ENCODE measurements around the gene NBL1.

The NBL1 gene

DNA sequence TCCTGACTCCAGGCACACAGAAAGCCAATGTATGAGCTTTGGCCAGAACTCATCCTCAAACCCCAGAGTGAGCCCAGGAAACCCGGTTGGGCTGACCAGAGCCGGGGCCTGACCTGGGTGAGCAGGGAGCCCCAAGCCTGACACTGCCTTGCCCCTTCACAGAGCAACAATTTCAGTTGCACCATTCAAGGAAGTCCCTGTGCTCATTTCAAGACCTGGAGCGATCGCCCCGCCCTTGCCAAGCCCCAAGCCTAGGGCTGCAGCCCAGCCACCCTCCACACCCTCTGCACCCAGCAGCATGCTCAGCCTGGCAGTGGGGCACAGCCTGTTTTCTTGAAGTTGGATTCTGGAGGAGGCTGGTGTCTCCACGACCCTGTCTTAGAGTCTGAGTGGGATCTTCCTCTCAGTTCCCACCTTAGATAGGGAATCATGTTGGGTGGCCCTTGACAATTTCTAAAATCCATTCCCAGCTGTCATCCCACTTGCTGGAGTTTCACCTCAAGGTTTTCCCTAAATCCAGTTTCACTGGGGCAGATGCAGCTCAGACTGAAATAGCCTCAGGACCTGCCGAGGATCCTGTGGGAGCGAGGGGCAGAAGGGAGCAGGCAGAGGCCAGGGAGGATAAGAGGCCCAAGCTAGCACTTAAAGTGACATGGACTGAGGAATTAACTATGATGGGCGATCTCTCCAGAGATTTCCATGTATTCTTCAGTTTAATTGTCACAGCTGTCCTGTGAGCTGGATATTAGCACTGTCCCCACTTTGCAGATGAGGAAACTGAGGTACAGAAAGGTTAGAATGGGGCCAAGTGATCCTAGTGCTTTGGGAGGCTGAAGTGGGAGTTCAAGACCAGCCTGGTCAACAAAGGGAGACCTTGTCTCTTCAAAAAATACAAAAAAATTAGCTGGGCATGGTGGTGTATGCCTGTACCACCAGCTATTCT, 2.5 kb downstream of the NBL1 start:
- DNase-seq, result no peak

DNA sequence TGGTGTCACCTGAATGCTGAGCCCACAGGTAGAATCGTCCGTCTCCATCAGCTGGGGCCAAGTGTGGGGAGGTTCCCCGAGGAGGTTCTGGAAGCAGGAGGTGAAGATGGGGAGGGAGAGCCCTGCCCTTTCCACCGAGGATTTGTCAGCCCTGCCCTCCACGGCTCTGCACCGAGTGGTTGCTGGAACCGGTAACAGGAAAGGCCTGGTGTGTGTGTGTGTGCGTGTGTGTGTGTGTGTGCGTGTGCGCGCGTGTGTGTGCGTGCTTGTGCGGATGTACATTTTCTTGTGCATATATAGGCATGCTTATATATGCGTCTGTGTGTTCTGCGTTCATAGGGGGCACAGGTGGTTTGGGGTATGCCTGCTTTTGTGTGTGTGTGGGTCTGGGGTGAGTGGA, 3.5 kb downstream of the NBL1 start:
- DNase-seq, result no peak

DNA sequence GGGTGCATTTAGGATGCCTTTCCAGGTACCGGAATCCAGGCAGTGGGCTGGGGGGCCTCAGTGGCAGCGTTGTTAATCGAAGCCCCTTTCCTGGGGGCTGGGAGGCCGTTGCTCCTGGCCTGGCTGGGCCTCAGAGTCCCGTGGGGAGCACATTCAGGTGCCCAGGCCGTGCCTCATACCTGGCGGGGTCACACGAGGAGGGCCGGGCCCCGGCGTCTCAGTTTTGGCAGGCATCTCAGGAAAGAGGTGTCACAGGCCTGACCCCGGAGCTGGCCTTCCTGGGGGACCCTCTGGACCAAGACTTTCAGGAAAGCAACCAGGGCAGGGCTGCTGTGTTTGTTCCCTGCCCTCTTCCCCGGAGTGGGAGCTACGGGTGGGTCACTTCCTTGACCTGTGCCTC, 4.1 kb downstream of the NBL1 start:
- no peak for DNase-seq

DNA sequence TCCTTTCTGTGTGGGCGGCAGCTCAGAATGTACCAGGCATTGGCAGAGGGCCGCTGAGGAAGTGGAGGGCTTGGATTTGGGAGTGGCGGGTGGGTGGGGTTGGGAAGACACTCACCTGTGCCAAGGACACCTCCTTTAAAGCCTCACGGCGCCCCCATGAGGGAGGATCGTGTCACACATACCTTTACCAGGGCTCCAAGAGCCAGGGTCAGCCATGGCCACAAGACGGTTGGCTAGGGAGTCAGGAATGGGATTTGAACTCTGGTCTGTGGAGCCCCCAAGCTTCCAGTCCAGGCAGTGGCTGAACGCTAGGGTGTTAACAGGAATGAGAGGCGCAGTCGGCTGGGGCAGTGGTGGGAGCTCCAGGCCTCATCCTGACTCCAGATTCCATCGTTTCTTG, 4.6 kb downstream of the NBL1 start:
- no peak for DNase-seq

DNA sequence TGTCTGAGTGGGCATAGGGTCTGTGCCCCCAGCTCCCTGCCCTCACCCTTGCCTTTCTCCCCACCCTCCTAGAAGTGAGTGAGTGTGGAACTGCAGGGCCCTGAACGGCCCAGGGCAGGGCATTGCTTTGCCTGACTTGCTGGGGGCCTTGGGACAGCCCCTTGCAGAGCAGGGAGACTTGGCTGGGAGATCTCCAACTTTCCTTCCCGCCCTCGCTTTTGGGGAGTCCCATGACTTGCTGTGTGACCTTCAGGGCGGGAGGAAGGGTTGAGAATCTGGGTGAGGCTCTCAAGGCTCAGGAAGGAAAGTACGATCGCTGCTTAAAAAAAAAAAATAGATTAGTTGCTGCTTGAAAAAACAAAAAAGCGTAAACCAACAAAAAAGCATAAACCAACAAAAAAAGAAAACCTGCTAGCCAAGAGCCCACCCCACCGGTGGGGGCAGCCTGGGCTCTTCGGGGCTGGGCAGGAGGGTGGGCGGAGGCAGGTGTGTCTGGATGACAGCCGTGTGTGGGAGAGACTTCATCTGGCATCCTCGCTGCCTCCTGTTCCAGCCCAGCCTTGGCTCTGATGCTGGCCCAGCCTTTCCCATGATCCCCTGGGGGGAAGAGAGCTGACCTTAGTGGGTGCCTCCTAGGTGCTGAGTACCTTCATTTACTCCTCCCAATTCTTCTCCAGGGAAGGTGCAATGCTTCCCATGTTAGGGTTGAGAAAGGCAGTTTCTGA, 6.5 kb downstream of the NBL1 start:
- no peak for DNase-seq

DNA sequence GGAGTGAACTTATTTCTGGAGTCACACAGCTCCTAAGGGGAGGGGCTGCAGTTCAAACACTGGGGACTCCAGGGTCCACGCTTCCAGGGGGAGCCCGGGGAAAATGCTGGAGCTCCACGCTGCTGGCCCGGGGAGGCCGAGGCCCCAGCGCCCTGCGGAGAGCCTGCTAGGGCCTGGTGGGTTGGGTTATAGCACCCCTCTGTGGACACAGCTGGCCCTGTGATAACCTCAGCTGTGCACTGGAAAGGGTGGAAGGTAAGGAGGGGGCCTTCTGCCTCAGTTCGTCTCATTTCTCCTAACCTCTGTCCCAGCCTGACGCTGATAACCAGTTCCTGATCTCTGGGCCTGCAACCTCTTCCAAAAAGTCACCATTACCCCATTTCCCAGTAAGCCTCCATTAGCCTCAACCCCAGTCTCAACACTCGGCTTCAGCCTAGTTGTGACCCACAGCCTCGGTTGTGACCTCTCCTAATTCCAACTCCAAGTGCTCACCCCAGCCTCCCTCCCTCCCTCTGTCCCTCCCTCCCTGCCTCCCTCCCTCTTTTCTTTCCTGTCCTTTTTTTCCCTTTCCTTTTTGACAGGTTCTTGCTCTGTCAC, 7.1 kb downstream of the NBL1 start:
- no peak for DNase-seq

DNA sequence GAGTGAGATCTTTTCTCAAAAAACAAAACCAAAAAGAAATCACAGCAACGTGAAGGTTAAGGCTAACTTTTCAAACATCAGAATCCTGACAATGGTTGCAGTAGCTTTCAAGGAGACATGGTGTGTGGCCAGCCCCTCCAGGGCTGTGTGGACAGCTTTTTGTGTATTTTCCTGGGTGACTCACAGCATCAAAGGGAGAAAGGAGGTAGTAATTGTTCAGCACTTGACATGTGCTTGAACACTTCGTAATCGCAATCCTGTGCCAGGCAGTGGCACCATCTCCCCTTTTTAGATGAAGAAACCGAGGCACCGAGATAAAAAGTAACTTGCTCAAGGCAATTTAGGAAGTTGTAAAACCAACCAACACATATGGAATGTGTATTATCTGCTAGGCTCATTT, 10.3 kb downstream of the NBL1 start:
- no peak for DNase-seq

DNA sequence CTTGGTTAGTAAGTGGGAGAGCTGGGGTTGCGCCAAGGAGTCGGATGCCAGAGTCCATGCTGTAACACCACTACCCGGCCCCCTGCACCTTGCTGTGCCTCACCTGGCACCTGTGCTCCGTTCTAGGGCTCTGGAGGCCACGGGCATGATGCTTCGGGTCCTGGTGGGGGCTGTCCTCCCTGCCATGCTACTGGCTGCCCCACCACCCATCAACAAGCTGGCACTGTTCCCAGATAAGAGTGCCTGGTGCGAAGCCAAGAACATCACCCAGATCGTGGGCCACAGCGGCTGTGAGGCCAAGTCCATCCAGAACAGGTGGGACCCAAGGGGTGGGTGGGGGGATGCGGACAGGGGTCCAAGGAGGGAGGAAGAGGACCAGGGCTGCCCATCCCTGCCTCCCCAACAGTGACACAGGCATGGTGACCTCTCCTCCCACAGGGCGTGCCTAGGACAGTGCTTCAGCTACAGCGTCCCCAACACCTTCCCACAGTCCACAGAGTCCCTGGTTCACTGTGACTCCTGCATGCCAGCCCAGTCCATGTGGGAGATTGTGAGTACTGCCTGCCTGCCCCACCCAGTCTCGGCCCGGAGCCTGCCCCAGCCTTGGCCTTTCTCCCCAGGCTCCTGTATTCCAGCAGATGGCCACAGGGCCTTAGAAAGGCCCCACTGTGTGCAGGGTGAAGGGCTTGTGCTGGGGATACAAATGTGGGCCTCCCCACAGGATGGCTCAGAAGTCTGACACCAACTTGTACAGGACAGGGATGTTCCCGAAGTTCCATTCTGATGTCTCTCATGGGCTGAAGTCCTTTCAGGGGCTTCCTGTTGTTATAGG, 11.0 kb downstream of the NBL1 start:
- DNase-seq, result no peak

DNA sequence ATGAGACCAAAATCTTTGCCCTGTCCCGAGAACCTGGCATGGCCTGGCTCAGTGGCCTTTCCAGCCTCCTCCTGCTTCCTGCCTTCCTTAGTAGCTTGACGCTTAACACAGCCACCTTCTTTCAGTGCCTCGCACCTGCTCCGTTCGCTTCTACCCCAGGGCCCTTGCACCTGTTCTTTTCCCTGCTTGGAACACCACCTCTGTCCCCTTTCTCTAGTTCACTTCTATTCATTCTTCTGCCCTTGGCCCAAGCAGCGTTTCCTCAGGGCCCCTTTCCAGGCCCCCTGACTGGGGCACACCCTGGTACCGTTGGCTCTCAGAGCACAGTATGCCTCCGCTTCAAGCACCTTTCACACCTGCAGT, 11.6 kb downstream of the NBL1 start:
- DNase-seq, result no peak

DNA sequence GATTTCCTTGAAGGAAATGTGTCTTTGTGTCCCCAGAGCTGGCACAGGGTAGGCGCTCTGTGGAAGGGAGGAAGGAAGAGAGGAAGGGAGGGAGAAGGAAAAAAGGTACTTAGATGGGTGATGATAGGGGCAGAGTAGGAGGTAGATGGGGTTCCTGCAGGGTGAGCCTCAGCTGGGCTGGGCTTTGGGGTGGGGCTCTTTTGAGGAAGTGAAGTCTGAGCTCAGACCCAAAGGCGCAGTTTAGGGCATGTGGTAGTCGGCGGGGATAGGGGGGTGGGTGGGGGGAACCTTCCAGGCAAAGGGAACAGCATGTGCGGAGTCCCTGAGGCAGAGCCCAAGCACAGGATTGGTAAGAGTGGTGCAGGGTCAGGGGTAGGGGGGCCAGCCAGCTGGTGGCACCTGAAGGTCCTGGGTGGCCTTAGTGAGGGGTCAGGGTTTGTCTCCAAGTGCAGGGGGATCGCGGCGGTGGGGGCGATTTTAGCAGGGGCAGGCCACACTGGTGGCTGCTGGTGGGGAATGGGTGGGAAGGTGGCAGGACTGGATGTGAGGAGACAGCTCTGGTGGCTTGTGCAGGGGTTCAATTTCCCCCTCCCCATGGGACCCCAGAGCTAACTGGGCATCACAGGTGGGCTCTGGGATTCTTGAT, 12.1 kb downstream of the NBL1 start:
- DNase-seq, result no peak

DNA sequence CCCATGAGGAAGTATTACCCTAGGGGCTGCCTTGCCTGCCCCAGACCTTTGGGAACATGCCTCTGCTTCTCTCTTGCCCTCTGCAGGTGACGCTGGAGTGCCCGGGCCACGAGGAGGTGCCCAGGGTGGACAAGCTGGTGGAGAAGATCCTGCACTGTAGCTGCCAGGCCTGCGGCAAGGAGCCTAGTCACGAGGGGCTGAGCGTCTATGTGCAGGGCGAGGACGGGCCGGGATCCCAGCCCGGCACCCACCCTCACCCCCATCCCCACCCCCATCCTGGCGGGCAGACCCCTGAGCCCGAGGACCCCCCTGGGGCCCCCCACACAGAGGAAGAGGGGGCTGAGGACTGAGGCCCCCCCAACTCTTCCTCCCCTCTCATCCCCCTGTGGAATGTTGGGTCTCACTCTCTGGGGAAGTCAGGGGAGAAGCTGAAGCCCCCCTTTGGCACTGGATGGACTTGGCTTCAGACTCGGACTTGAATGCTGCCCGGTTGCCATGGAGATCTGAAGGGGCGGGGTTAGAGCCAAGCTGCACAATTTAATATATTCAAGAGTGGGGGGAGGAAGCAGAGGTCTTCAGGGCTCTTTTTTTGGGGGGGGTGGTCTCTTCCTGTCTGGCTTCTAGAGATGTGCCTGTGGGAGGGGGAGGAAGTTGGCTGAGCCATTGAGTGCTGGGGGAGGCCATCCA, 12.8 kb downstream of the NBL1 start:
- DNase-seq, result no peak

DNA sequence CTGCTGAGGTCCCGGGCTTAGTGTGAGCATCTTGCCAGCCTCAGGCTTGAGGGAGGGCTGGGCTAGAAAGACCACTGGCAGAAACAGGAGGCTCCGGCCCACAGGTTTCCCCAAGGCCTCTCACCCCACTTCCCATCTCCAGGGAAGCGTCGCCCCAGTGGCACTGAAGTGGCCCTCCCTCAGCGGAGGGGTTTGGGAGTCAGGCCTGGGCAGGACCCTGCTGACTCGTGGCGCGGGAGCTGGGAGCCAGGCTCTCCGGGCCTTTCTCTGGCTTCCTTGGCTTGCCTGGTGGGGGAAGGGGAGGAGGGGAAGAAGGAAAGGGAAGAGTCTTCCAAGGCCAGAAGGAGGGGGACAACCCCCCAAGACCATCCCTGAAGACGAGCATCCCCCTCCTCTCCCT, 13.4 kb downstream of the NBL1 start:
- no peak for DNase-seq

DNA sequence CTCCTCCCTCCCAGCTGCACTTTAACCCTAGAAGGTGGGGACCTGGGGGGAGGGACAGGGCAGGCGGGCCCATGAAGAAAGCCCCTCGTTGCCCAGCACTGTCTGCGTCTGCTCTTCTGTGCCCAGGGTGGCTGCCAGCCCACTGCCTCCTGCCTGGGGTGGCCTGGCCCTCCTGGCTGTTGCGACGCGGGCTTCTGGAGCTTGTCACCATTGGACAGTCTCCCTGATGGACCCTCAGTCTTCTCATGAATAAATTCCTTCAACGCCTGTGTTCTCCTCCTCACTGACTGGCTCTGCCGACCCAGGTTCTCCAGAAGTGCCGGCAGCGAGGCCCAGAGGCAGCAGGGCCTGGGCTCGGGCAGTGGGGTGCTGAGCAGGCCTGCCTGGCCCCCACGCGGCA, 14.1 kb downstream of the NBL1 start:
- DNase-seq, result no peak

DNA sequence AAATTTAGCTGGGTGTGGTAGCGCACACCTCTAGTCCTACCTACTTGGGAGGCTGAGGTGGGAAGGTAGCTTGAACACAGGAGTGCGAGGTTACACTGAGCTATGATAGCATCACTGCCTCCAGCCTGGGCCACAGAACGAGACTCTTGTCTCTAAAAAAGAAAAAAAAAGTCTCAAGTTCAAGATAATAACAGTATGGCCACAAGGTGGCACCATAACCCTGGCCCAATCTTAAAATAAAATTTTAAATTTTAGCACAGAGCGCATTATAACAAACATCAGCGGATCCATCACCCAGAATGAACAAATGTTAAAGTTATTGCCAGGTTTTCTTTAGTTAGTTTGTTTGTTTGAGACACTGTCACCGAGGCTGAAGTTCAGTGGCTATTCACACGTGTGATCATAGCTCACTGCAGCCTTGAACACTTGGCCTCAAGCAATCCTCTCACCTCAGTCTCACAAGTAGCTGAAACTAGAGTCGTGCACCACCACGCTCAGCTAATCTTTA, 17.7 kb downstream of the NBL1 start:
- DNase-seq, result no peak

DNA sequence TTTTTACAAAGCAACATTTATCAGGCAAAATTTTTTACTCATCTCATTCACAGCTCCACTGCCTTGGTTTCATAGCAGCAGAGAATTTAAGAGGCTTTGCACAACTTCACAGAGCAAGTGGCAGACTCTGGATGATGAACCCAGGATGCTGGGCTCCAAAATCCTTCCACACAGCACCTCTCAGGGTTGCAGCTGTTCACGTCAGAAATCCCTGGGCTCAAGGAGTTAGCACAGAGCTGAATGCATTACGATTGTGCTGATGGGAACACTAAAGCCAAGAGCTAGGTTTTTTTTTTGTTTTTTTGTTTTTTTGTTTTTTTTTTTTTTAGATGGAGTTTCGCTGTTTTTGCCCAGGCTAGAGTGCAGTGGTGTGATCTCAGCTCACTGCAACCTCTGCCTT, 18.2 kb downstream of the NBL1 start:
- no peak for DNase-seq

DNA sequence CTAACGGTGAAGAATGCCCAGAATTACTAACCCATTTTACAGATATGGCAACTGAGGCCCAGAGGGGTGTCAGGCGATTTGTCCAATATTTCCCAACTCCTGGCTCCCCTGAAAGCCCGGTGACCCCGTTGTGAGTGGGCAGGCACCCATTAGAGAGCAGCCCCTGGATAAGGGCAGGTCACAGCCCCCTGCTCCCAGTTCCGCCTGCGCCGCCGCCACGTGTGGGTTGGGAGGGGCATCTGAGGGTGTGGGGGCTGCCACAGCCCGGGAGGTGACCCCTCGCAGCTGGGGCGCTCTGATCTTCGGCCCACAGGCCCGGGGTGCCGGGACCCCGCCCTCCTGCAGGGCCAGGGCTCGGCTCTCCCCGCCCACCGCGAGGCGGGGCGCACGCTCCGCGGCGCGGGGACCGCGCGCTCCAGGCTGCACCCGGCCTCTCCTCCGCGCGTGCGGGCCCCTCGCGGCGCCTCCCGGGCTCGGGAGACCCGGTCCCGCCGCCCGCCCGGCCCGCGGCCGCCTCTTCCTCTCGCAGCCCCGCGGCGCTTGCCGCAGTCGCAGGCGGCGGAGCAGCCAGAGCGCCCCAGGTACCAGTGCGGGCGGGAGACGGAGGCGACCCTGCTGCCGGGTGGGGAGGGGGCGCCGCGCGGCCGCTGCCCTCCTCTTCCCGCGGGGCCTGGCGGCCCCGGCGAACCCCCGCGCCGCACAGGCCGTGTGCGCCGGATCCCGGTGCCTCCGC, 20.5 kb downstream of the NBL1 start, which contains the start of gene HTR6:
Gene HTR6, plus strand, starts transcription at position 423 of the 733 bp plus-strand sequence. CDS start 879 bp downstream, outside the sequence.
- no peak for DNase-seq

DNA sequence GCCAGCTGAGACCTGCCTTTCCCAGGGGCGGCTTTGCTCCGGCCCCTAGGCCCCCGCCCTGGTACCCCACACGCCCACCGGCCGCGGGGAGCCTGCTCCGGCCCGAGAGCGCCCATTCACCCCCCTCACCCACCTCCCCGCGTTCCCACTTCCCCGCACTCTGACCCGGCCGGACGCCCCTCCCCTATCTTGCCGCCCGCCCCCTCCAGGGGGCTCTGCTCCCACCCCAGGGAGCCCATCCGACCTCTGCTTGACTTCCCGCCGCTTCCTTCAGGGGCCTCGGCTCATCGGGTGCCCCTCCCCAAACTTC, 21.0 kb downstream of the NBL1 start:
- DNase-seq, result no peak

DNA sequence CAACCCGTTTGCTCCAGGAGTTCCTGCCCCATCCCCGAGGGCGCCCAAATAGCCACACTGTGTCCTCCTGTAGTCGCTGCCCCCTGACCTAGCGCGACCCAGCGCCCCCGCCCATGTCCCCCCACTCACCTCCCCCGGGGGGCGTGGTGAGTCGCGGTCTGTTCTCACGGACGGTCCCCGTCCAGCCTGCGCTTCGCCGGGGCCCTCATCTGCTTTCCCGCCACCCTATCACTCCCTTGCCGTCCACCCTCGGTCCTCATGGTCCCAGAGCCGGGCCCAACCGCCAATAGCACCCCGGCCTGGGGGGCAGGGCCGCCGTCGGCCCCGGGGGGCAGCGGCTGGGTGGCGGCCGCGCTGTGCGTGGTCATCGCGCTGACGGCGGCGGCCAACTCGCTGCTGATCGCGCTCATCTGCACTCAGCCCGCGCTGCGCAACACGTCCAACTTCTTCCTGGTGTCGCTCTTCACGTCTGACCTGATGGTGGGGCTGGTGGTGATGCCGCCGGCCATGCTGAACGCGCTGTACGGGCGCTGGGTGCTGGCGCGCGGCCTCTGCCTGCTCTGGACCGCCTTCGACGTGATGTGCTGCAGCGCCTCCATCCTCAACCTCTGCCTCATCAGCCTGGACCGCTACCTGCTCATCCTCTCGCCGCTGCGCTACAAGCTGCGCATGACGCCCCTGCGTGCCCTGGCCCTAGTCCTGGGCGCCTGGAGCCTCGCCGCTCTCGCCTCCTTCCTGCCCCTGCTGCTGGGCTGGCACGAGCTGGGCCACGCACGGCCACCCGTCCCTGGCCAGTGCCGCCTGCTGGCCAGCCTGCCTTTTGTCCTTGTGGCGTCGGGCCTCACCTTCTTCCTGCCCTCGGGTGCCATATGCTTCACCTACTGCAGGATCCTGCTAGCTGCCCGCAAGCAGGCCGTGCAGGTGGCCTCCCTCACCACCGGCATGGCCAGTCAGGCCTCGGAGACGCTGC, 21.7 kb downstream of the NBL1 start:
- no peak for DNase-seq

DNA sequence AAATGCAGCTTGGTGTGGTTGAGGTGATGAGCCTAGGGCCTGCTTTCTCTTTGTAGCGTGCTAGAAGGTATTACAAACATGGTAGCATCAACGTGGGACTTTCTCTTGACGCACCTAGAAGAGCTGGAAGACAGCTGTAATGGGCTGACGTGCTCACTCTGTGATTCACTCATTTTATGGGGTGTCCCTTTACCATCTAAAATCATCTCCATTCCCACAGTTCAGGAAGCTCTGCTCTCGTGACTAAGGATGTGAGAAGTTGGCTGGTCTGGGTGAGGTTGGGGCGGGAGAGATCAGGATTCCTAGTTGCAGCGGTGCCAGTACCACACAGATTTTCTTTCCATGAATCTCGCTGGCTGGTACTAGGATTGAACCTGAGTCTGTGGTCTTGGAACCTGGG, 24.8 kb downstream of the NBL1 start:
- DNase-seq, result no peak

DNA sequence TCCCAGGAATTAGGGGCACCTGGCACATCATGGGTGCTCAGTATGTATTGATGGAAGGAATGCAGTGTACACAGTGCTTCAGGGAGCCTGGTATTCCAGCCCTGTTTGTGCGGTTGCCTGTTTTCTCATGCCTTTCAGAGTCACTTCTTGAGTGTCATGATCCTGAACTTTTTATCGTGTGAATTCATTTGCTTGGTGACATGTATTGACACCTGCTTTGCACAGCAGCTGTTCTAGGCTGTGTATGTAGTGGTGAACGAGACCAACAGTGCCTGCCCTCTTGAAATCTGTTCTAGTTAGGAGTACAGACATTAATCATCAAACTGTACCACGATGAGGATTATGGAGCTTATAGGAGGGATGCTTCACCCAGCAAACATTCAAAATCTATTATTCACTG, 26.7 kb downstream of the NBL1 start:
- no peak for DNase-seq

Data from activated gamma-delta T cell (primary cell).